HepG2 (cell line): Measurements from ENCODE around the gene SLC4A5. TPM values are rescaled to one million over a fixed set of nuclear protein-coding genes. Genes with fewer than 3 reads are reported as not detected.
A peak's percentile ranks its signal among the peaks of the same experiment; 100 is the strongest.

ENCODE experiments used
- ATAC-seq: fragments of 200-7000 bp; cut with Tn5 transposase; 3 replicates; pipeline ENCODE4 v1.9.1; 2020; ENCODE audit warnings: mild to moderate bottlenecking, moderate library complexity
- BruUV-seq: library from RNA; stranded (reverse); fragments of 400-500 nt; replicated peaks from 2 replicates; lab custom pipeline; 2021; lab: Mats Ljungman, UMichigan
- CTCF ChIA-PET: fragments of 300-600 bp; formaldehyde crosslinking; extraction: SDS; loops from one replicate; lab custom pipeline; 2021; ENCODE audit warnings: low total read pairs, inconsistent platforms, low intra/inter-chr PET ratio; lab: Yijun Ruan, JAX
- POLR2A ChIA-PET: fragments of 350-600 bp; sonication (Branson Sonifier 250); formaldehyde crosslinking; loops from one replicate; lab custom pipeline; 2020; ENCODE audit warnings: antibody characterized with exemption, inconsistent platforms; lab: Yijun Ruan, JAX
- DNase-seq: peaks from one replicate; pipeline ENCODE4 v3.0.0-alpha.2; 2015; ENCODE audit warnings: low spot score
- FAIRE-seq: peaks from 3 replicates; lab custom pipeline; 2011; peaks lifted over from hg19 to GRCh38; lab: Jason Lieb, UNC
- H2AFZ ChIP-seq: one replicate; pipeline ENCODE4 v1.6.1; 2011; ENCODE audit warnings: low read length, inconsistent platforms
- H3K27ac ChIP-seq: fragments of 300-600 bp; 3 replicates; pipeline ENCODE4 v1.8.0; 2011; ENCODE audit warnings: mixed run types, mild to moderate bottlenecking, mixed read lengths, low read length, inconsistent platforms; ENCODE audit not compliant: insufficient read depth; ENCODE audit errors: extremely low read length
- H3K27me3 ChIP-seq, 2 experiments: fragments of 200-600 bp in 1 of 2; 2 replicates in 1 of 2; 3 replicates in 1 of 2; pipeline versions ENCODE4 v1.6.0 to v1.8.0; 2011; ENCODE audit warnings: low read length in 2 of 2, mild to moderate bottlenecking in 2 of 2, moderate library complexity in 2 of 2, inconsistent platforms in 1 of 2; ENCODE audit not compliant: insufficient read depth in 2 of 2, control insufficient read depth in 1 of 2
- H3K36me3 ChIP-seq, 2 experiments: fragments of 200-600 bp in 1 of 2; replicated peaks in 1 of 2; 2 replicates in 1 of 2; 3 replicates in 1 of 2; pipeline versions ENCODE4 v1.5.1 to v1.8.0; 2011; ENCODE audit warnings: low read length in 2 of 2, inconsistent platforms in 1 of 2; ENCODE audit not compliant: insufficient read depth in 2 of 2, control insufficient read depth in 1 of 2
- H3K4me1 ChIP-seq: 2 replicates; pipeline ENCODE4 v1.5.1; 2012; ENCODE audit warnings: low read length, inconsistent platforms; ENCODE audit not compliant: insufficient read depth
- H3K4me2 ChIP-seq: 2 replicates; pipeline ENCODE4 v1.6.0; 2011; ENCODE audit warnings: low read depth, low read length, inconsistent platforms
- H3K4me3 ChIP-seq, 3 experiments: fragments of 200-600 bp in 1 of 3; sonication (generic), shearing (Covaris generic) in 1 of 3; replicated peaks in 1 of 3; 2 replicates each; pipeline ENCODE4 v1.5.1; 2011 to 2016; ENCODE audit warnings: low read length in 3 of 3, inconsistent platforms in 2 of 3, low read depth in 2 of 3, mild to moderate bottlenecking in 2 of 3, control low read depth in 1 of 3, mixed read lengths in 1 of 3; ENCODE audit not compliant: insufficient read depth in 1 of 3
- H3K79me2 ChIP-seq: one replicate; pipeline ENCODE4 v1.6.1; 2011; ENCODE audit warnings: low read length, inconsistent platforms; ENCODE audit not compliant: insufficient read depth
- H3K9ac ChIP-seq: 2 replicates; pipeline ENCODE4 v1.6.0; 2011; ENCODE audit warnings: mild to moderate bottlenecking, low read depth, low read length, inconsistent platforms; ENCODE audit not compliant: insufficient read depth
- H3K9me3 ChIP-seq: 2 replicates; pipeline ENCODE4 v1.5.1; 2012; ENCODE audit warnings: mild to moderate bottlenecking, low read length
- H4K20me1 ChIP-seq: 2 replicates; pipeline ENCODE4 v1.6.0; 2011; ENCODE audit warnings: inconsistent platforms, mild to moderate bottlenecking, low read length, moderate library complexity; ENCODE audit not compliant: insufficient read depth
- ZBTB20 ChIP-seq: sonication (generic); formaldehyde crosslinking; IDR thresholded peaks from 2 replicates; pipeline ENCODE4 v1.8.1; 2023; ENCODE audit warnings: missing genetic modification reagents, low read depth, mild to moderate bottlenecking, borderline replicate concordance
- ZFP91 ChIP-seq: sonication (generic); formaldehyde crosslinking; IDR thresholded peaks from 2 replicates; pipeline ENCODE4 v1.9.0; 2022; ENCODE audit warnings: missing genetic modification reagents, mild to moderate bottlenecking, borderline replicate concordance
- ZNF589 ChIP-seq: sonication (generic); formaldehyde crosslinking; conservative IDR thresholded peaks from 2 replicates; pipeline ENCODE4 v1.8.0; 2022; ENCODE audit warnings: mild to moderate bottlenecking, moderate library complexity, missing genetic modification reagents
- ZNF672 ChIP-seq: sonication (generic); formaldehyde crosslinking; IDR thresholded peaks from 2 replicates; pipeline ENCODE4 v1.8.1; 2022; ENCODE audit warnings: missing genetic modification reagents
- ZNF7 ChIP-seq: IDR thresholded peaks from 2 replicates; pipeline ENCODE4 v1.6.1; 2016; ENCODE audit warnings: missing biosample characterization, missing genetic modification reagents
- WGBS: methylation state at CpG from one replicate; pipeline ENCODE4 v1.1.6; 2017; ENCODE audit warnings: low lambda C conversion rate; 5-methylcytosine and 5-hydroxymethylcytosine counted together
- in situ Hi-C: cut with HindIII; loops from 2 replicates; pipeline ENCODE4 v1.10.0; 2017; ENCODE audit warnings: low pct_unique_long_range_greater_than_20kb; ENCODE audit not compliant: extremely low pct_ligation_motif_present
- intact Hi-C: fragments of 100-400 bp; cut with micrococcal nuclease; formaldehyde crosslinking; loops from one replicate; pipeline ENCODE4 v1.10.0; 2022; ENCODE audit not compliant: unreplicated experiment
- polyA plus RNA-seq, 8 experiments: library from polyadenylated mRNA; depleted of rRNA in 3 of 8; stranded (reverse) in 7 of 8; unstranded in 1 of 8; fragments of >200 nt; fragmentation: Illumina TruSeq in 4 of 8; extraction: Trizol in 4 of 8; gene quantifications; 2 replicates each; pipeline versions ENCODE4 v1.2.1 to v1.2.3, GENCODE V29; 2011 to 2016; ENCODE audit warnings: low read depth in 4 of 8, missing spikeins in 1 of 8, mixed read lengths in 1 of 8; ENCODE audit not compliant: insufficient read depth in 1 of 8
- total RNA-seq, 5 experiments: library from RNA; depleted of rRNA; stranded (reverse); fragments of >200 nt; fragmentation: Illumina TruSeq; extraction: Trizol; gene quantifications; 2 replicates each; pipeline ENCODE4 v1.2.3, GENCODE V29; 2016; ENCODE audit warnings: low read depth in 1 of 5
- TF ChIP-seq, protein P1 (sequence below): sonication (generic); formaldehyde crosslinking; IDR thresholded peaks from 2 replicates; pipeline ENCODE4 v1.4.0; 2020; ENCODE audit warnings: mild to moderate bottlenecking, missing genetic modification reagents, borderline replicate concordance

The SLC4A5 gene
- total and polyA plus RNA-seq, 2 of the 13 experiments (the other 11 are each of a cell fraction or from before 2014, with no cell fraction given) = 0.50 TPM; not detected in 1

DNA sequence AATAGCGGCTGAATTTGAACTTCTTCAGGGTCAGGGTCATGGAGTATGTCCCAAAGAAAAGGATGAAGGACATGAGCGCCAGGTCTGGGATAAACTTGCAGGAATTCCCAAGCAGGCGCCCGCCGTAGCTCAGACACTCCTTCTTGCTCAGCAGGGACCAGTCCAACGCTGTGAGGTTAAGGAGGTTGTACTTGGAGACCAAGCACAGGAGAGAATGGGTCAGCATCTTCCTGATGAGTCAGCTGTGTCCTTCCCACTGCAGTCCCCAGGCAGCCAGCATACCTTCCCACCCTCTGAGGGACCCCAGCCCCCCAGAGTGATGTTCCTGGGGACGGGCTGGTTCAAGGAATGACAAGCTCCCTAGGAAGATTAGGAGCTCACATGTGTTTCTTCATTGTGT is 103.9 kb downstream of the SLC4A5 start:
- Histone ChIP-seq H3K36me3 (no peaks in the 10 kb centered on the region), H3K79me2 (no peaks in the 10 kb centered on the region), H3K27ac (no peak overlapping the region), H3K4me2 (no peak overlapping the region), H3K4me3 (no peak overlapping the region), H4K20me1 (no peaks in the 10 kb centered on the region), H3K4me1 (peaks cover 12% of the 10 kb centered on the region), H3K9ac (no peak overlapping the region), H3K9me3 (no peaks in the 10 kb centered on the region), H3K27me3 (peaks cover 0 to 16% of the 10 kb centered on the region in 2 experiments; a peak in 3 of 5 replicates)
- CTCF ChIA-PET = no interaction called here
- 27% methylated on average over 7 of the region's 7 CpGs for WGBS
- ATAC-seq (no peak), DNase-seq (no peak)
- in situ Hi-C loops (no loop called here), intact Hi-C loops (no loop called here)
- no peak for TF ChIP-seq ZNF589 (CRISPR knock-in tag)
- no peak for TF ChIP-seq ZFP91 (CRISPR knock-in tag)
- TF ChIP-seq, protein P1, sequence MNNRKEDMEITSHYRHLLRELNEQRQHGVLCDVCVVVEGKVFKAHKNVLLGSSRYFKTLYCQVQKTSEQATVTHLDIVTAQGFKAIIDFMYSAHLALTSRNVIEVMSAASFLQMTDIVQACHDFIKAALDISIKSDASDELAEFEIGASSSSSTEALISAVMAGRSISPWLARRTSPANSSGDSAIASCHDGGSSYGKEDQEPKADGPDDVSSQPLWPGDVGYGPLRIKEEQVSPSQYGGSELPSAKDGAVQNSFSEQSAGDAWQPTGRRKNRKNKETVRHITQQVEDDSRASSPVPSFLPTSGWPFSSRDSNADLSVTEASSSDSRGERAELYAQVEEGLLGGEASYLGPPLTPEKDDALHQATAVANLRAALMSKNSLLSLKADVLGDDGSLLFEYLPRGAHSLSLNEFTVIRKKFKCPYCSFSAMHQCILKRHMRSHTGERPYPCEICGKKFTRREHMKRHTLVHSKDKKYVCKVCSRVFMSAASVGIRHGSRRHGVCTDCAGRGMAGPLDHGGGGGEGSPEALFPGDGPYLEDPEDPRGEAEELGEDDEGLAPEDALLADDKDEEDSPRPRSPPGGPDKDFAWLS (CRISPR knock-in tag) = no peak
- TF ChIP-seq ZBTB20 = no peak
- TF ChIP-seq, all 625 proteins: peak for 0
- no peak for FAIRE-seq
- no TSS peak for BruUV-seq
- POLR2A ChIA-PET = no interaction called here
- H2AFZ ChIP-seq = no peak overlapping the region

- DNase-seq (no peak), FAIRE-seq (no peak), ATAC-seq (no peak)
- no peak overlapping the region for H3K9ac ChIP-seq
- intact Hi-C loops = no loop called here
- no peak overlapping the region for H2AFZ ChIP-seq
- WGBS = 60% methylated on average over 2 of the region's 2 CpGs
- H3K27me3 ChIP-seq = peaks cover 0 to 17% of the 10 kb centered on the region in 2 experiments; a peak in 3 of 5 replicates
- no peaks in the 10 kb centered on the region for H3K36me3 ChIP-seq
- TF ChIP-seq ZNF7 (CRISPR knock-in tag) (peak; percentile 93), ZNF672 (CRISPR knock-in tag) (no peak)
- no peak overlapping the region for H3K4me2 ChIP-seq
- ChIA-PET POLR2A (no interaction called here), CTCF (no interaction called here)
- BruUV-seq = no TSS peak
- no peaks in the 10 kb centered on the region for H4K20me1 ChIP-seq
- peaks cover 13% of the 10 kb centered on the region for H3K4me1 ChIP-seq
- in situ Hi-C loops = no loop called here
- no peaks in the 10 kb centered on the region for H3K9me3 ChIP-seq
- no peaks in the 10 kb centered on the region for H3K79me2 ChIP-seq
- no peak overlapping the region for H3K4me3 ChIP-seq
- no peak overlapping the region for H3K27ac ChIP-seq
These were observed 104.3 kb downstream of the SLC4A5 start for GRCh38 chr2:74238879-74239278.
